CD4-positive, alpha-beta T cell (primary cell): Measurements from ENCODE around the gene KDR. TPM values are rescaled to one million over a fixed set of nuclear protein-coding genes. Genes with fewer than 3 reads are reported as not detected.

Source experiments
- ATAC-seq: fragments of 200-7000 bp; cut with Tn5 transposase; one replicate; pipeline ENCODE4 v1.10.0; 2022; ENCODE audit warnings: mild to moderate bottlenecking; ENCODE audit not compliant: poor library complexity
- CTCF ChIA-PET: fragments of 350-600 bp; sonication (Branson Sonifier 250); formaldehyde crosslinking; loops from one replicate; lab custom pipeline; 2021; ENCODE audit warnings: antibody characterized with exemption, inconsistent platforms; lab: Charles Lee
- POLR2A ChIA-PET: fragments of 350-600 bp; sonication (Branson Sonifier 250); formaldehyde crosslinking; loops from one replicate; lab custom pipeline; 2021; ENCODE audit warnings: antibody characterized with exemption, inconsistent platforms; lab: Charles Lee
- DNase-seq, 14 experiments: peaks; one replicate each; pipeline ENCODE4 v3.0.0-alpha.2; 2013 to 2020; ENCODE audit warnings: mixed read lengths in 2 of 14
- H3K27ac ChIP-seq, 2 donors: one replicate each; pipeline versions ENCODE4 v1.5.1 to v1.7.0; 2013; ENCODE audit warnings: low read length in 2 of 2, low read depth in 1 of 2, mild to moderate bottlenecking in 1 of 2
- H3K27me3 ChIP-seq, 2 experiments: 1 replicate in 1 of 2; 2 replicates in 1 of 2; pipeline versions ENCODE4 v1.6.1 to v1.7.0; 2013; ENCODE audit warnings: low read length in 2 of 2, control low read depth in 1 of 2, mild to moderate bottlenecking in 1 of 2, moderate library complexity in 1 of 2; ENCODE audit not compliant: insufficient read depth in 2 of 2, control insufficient read depth in 1 of 2
- H3K36me3 ChIP-seq: one replicate; pipeline ENCODE4 v1.6.1; 2013; ENCODE audit warnings: low read length, control low read depth; ENCODE audit not compliant: insufficient read depth
- H3K4me1 ChIP-seq: one replicate; pipeline ENCODE4 v1.6.1; 2013; ENCODE audit warnings: low read length, control low read depth; ENCODE audit not compliant: insufficient read depth
- H3K4me3 ChIP-seq: one replicate; pipeline ENCODE4 v1.5.1; 2013; ENCODE audit warnings: mild to moderate bottlenecking, low read length, moderate library complexity
- H3K9me3 ChIP-seq, 2 experiments: 1 replicate in 1 of 2; 2 replicates in 1 of 2; pipeline versions ENCODE4 v1.6.1 to v1.7.0; 2013; ENCODE audit warnings: low read length in 2 of 2, mild to moderate bottlenecking in 2 of 2, control low read depth in 1 of 2, moderate library complexity in 1 of 2; ENCODE audit not compliant: control insufficient read depth in 1 of 2, insufficient read depth in 1 of 2
- H3K27ac Mint-ChIP-seq: one replicate; pipeline ENCODE4 v1.8.0; 2020; ENCODE audit warnings: mixed read lengths
- H3K27me3 Mint-ChIP-seq: one replicate; pipeline ENCODE4 v1.8.0; 2021; ENCODE audit warnings: mixed read lengths
- H3K36me3 Mint-ChIP-seq: one replicate; pipeline ENCODE4 v1.8.0; 2021; ENCODE audit warnings: low read depth, mixed read lengths
- H3K4me1 Mint-ChIP-seq: one replicate; pipeline ENCODE4 v1.8.0; 2021; ENCODE audit warnings: low read depth, mixed read lengths
- H3K4me3 Mint-ChIP-seq: one replicate; pipeline ENCODE4 v1.8.0; 2020; ENCODE audit warnings: mild to moderate bottlenecking, mixed read lengths
- H3K9me3 Mint-ChIP-seq: one replicate; pipeline ENCODE4 v1.8.0; 2020; ENCODE audit warnings: mixed read lengths
- intact Hi-C, 2 experiments: fragments of 100-400 bp; cut with DNase I in 1 of 2; cut with micrococcal nuclease in 1 of 2; formaldehyde crosslinking; loops; one replicate each; pipeline versions ENCODE4 v1.15.1 to v1.9.0; 2023 to 2025; cut with DNase I, micrococcal nuclease
- total RNA-seq, 174 experiments: library from RNA in 2 of 174; stranded (reverse) in 2 of 174; gene quantifications; one replicate each; pipeline ENCODE4 v1.2.3 and lab custom pipeline; 2021 to 2026
- TF ChIP-seq, protein P1 (sequence below): fragments of 200-600 bp; IDR thresholded peaks from one replicate; pipeline ENCODE4 v1.8.0; 2022; ENCODE audit warnings: antibody characterized with exemption, mild to moderate bottlenecking

KDR gene
- total RNA-seq, 2 experiments from 2014 or later, result not detected

DNA sequence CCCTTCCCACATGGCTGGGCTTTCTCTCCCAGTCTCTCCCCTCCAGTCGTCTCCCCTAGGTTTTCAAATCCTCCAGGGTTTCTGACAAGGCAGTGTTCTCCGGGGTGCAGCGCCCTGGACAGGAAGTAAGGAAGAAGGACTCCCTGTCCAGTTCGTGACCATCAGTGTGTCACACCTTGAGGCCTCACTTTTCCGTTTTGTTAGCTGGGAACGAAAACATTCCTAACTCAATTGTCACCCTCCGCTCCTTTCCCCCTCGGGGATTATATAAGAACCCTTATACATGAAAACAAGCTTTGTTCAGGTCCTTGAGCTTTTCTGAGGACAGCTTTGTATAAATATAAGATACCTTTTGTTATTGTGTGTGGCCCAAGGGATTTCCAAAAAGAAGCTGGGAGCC is 92.1 kb downstream of the KDR start:
- no peak for ATAC-seq
- no peak for DNase-seq
- Mint-ChIP-seq H3K27ac (no peak overlapping the region), H3K9me3 (no peaks in the 10 kb centered on the region), H3K36me3 (no peaks in the 10 kb centered on the region), H3K4me1 (no peaks in the 10 kb centered on the region), H3K4me3 (no peak overlapping the region), H3K27me3 (peaks cover 3% of the 10 kb centered on the region)
- H3K9me3 ChIP-seq, result no peaks in the 10 kb centered on the region
- intact Hi-C loops, result no loop called here
- H3K27me3 ChIP-seq, result peaks cover 0 to 5% of the 10 kb centered on the region in 2 experiments
- no peak overlapping the region for H3K27ac ChIP-seq
- ChIA-PET POLR2A (no interaction called here), CTCF (no interaction called here)
- no peaks in the 10 kb centered on the region for H3K4me1 ChIP-seq
- no peak overlapping the region for H3K4me3 ChIP-seq
- no peaks in the 10 kb centered on the region for H3K36me3 ChIP-seq
- TF ChIP-seq, protein P1, sequence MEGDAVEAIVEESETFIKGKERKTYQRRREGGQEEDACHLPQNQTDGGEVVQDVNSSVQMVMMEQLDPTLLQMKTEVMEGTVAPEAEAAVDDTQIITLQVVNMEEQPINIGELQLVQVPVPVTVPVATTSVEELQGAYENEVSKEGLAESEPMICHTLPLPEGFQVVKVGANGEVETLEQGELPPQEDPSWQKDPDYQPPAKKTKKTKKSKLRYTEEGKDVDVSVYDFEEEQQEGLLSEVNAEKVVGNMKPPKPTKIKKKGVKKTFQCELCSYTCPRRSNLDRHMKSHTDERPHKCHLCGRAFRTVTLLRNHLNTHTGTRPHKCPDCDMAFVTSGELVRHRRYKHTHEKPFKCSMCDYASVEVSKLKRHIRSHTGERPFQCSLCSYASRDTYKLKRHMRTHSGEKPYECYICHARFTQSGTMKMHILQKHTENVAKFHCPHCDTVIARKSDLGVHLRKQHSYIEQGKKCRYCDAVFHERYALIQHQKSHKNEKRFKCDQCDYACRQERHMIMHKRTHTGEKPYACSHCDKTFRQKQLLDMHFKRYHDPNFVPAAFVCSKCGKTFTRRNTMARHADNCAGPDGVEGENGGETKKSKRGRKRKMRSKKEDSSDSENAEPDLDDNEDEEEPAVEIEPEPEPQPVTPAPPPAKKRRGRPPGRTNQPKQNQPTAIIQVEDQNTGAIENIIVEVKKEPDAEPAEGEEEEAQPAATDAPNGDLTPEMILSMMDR, result no peak

DNA sequence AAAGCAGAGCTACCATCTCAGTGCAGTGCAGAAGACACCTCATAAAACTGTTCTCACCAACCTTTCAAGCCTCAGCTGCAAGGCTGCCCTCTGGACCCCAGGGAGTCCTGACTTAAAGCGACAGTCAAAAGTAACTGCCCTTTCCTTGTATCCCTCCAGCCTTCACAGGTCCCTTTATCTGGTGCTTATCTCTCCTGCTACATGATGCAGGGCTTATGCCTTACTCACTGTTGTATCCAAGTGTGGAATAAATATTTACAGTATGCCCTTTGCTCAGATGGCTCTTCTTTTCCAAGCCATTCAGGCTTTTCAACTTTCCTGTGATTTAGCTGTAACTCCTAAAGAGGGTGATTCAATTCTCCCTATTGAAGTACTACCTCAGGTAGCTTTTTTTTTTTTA is 92.6 kb downstream of the KDR start:
- ChIA-PET POLR2A (no interaction called here), CTCF (interaction anchor here (0.6 kb wide), 1 partner anchor 1567 kb away, joined by 3 read pairs; no protein-coding TSS in a partner anchor)
- H3K27ac Mint-ChIP-seq, result no peak overlapping the region

DNA sequence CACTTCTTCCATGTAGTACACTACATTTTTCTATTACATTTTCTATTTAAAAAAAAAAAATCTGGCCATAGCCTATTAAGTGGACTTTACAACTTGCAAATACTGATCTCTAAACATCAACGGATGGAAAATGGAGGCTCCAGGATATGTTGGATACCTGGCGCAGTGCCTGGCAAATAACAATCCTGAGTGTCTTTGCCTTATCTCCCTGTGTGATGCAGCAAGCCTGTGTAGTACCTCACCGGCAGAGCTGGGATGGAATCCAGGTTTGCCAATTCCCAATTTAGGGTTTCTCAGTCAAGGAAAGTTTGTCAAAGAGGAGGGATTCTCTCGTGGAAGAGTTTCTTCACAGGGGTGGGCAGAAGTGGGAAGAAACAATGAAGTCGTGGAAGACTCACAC is 93.2 kb downstream of the KDR start:
- Mint-ChIP-seq H3K36me3 (no peaks in the 10 kb centered on the region), H3K27me3 (peaks cover 3% of the 10 kb centered on the region), H3K4me1 (no peaks in the 10 kb centered on the region), H3K4me3 (no peak overlapping the region), H3K9me3 (no peaks in the 10 kb centered on the region), H3K27ac (no peak overlapping the region)
- intact Hi-C loops, result no loop called here
- Histone ChIP-seq H3K4me1 (no peaks in the 10 kb centered on the region), H3K27ac (no peak overlapping the region), H3K9me3 (no peaks in the 10 kb centered on the region), H3K4me3 (no peak overlapping the region), H3K27me3 (peaks cover 0 to 5% of the 10 kb centered on the region in 2 experiments), H3K36me3 (no peaks in the 10 kb centered on the region)
- TF ChIP-seq, protein P1, result no peak
- ChIA-PET POLR2A (no interaction called here), CTCF (no interaction called here)
- ATAC-seq (no peak), DNase-seq (no peak)

More for the DNA sequence above, 92.6 kb downstream of the KDR start:
- TF ChIP-seq, protein P1, result no peak
- Histone ChIP-seq H3K36me3 (no peaks in the 10 kb centered on the region), H3K9me3 (no peaks in the 10 kb centered on the region), H3K4me3 (no peak overlapping the region), H3K27me3 (peaks cover 0 to 5% of the 10 kb centered on the region in 2 experiments), H3K27ac (no peak overlapping the region), H3K4me1 (no peaks in the 10 kb centered on the region)
- H3K4me1 Mint-ChIP-seq, result no peaks in the 10 kb centered on the region
- ATAC-seq, result no peak
- no peaks in the 10 kb centered on the region for H3K36me3 Mint-ChIP-seq
- no peaks in the 10 kb centered on the region for H3K9me3 Mint-ChIP-seq
- peaks cover 3% of the 10 kb centered on the region for H3K27me3 Mint-ChIP-seq
- H3K4me3 Mint-ChIP-seq, result no peak overlapping the region
- DNase-seq, result no peak
- intact Hi-C loops, result no loop called here
